D341Med (cell line): ENCODE results near the gene GNAI1.

ENCODE experiments used
- DNase-seq: peaks from one replicate; pipeline ENCODE4 v3.0.0; 2012; ENCODE audit warnings: low spot score

GNAI1 gene

GRCh38 chr7:80159802-80160201, 25.2 kb downstream of the GNAI1 start:
- no peak for DNase-seq

GRCh38 chr7:80161466-80161865, 26.8 kb downstream of the GNAI1 start:
- DNase-seq: no peak

GRCh38 chr7:80165177-80165576, 30.5 kb downstream of the GNAI1 start:
- no peak for DNase-seq

- DNase-seq: no peak
Measured at GRCh38 chr7:80170445-80170844, 35.8 kb downstream of the GNAI1 start.

DNA sequence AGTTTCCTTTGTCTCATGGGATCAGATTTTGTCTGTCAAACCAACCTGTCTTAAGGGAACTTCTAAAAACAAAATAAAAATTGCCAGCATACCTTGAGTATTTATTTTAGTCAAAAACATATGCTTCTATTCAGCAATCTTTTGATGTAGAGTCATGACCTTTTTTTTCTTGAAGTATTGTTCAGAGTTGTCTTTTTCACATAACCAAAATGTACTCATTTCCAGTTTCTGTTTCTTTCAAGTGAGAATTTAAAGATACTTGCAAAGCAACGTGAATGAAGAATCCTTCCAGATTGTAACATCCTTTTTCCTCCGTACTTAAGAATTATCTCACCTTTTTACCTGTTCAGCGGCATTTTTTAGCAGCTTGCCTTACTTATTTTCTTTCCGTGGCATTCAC, 37.8 kb downstream of the GNAI1 start:
- DNase-seq: no peak

GRCh38 chr7:80175744-80176143, 41.1 kb downstream of the GNAI1 start:
- DNase-seq: no peak

DNA sequence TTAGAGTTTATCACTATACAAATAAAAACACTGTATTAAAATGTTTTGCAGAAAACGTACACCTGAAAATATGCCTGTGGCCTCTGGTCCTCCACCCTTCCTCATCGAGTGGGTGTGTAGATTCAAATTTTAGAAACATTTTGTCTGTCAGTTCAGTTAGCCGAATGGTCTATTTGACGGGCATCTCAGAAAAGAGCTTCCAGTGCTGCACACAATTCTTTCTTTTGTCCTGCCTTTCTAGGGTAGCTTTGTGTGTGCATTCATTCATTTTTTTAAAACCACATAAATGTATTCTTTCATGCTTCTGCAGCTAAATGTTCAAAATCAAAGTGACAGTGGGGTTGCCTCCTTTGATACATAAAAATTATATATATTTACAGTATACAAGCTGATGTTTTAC, 46.8 kb downstream of the GNAI1 start:
- no peak for DNase-seq

DNA sequence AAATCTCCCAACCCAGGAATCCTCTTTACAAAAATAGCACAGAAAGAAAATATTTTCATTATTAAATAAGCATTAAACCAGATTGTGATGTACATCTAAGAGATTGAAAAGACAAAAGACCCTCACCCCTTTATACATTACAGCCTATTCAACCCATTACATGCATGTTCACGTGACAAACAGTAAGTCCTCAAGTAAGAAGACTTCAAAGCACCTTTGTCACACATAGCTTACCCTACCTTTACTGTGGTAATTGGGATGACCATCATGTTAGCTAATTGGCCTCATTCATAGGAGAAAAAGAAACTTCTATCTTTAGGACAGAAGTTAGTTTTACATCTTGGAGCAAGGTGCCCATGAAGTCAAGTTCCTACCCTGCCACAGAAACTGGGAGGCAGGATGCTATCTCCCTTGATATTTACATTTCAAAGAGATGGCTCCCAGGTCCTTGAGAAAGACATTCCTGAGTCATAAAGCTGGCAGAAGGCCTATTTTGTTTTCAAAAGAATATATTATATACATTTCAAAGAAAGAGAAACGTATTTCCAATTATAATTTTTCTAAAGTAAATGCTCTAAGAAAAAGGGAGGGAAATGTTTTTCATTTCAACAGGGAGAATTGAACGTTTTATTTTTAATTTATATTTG, 48.1 kb downstream of the GNAI1 start:
- DNase-seq: no peak

- no peak for DNase-seq
Measured at GRCh38 chr7:80183351-80183750, 48.7 kb downstream of the GNAI1 start.

- no peak for DNase-seq
Measured at GRCh38 chr7:80183900-80184685, 49.5 kb downstream of the GNAI1 start.

GRCh38 chr7:80184693-80185092, 50.1 kb downstream of the GNAI1 start:
- DNase-seq: no peak

- DNase-seq: no peak
Measured at GRCh38 chr7:80185571-80185970, 50.9 kb downstream of the GNAI1 start.

GRCh38 chr7:80186721-80187120, 52.1 kb downstream of the GNAI1 start:
- DNase-seq: no peak

DNA sequence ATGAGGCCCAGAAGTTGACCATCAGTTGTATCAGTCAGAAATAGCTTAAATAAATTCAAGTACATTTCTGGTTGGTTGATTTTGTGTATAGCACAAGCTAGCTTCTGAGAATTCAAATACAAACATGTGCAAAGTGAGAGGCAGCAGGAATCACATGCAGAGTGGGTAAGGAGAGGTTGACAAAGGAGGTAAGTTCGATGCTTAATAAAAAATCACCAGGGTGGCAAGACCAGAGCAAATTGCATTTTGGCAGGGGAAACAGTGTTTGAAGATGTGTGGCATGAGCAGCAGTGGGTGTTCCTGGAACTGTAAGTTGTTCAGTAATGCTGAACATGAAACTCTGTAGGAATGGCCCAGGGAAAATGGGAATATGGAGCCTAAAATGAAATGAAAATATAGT, 52.6 kb downstream of the GNAI1 start:
- DNase-seq: no peak

DNA sequence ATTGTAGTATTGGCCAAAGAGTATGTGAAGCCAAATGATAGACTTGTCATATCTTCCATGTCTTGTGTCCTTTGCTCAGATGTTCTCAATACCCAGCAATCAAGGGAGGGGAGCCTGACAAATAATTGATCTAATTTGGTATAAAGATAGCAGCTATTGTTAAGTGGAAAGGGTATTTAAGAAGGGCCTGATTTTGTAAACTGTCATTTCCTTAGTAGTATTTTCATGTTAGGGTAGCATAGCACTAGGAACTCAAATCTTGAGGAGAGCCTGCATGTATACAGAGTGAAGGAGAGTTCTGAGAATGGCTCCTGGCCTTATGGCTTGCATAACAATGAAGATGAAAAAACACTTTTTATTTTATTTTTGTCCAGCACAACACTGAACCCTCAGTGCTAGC, 53.1 kb downstream of the GNAI1 start:
- no peak for DNase-seq

DNA sequence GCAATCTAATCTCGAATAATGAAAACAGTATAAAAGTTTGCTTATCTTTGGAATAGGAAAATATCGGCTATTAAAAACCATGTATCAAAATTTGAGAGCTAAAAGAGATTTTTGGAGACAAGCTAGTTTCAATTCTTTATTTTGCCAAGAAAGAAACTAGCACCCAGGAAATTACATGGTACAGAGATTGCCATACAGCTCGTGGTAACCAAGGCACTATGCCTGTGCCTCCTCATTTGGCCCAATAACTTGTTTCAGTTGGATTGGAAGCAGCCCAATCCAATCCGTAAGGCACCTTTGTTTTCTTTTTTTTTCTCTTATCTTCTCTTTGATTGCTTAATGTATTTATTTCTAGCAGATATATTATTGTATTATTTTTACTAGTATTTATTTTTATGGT, 55.0 kb downstream of the GNAI1 start:
- DNase-seq: no peak

- DNase-seq: no peak
Measured at GRCh38 chr7:80197627-80198026, 63.0 kb downstream of the GNAI1 start.

- no peak for DNase-seq
Measured at GRCh38 chr7:80199051-80199450, 64.4 kb downstream of the GNAI1 start.

GRCh38 chr7:80204454-80204853, 69.8 kb downstream of the GNAI1 start:
- no peak for DNase-seq

DNA sequence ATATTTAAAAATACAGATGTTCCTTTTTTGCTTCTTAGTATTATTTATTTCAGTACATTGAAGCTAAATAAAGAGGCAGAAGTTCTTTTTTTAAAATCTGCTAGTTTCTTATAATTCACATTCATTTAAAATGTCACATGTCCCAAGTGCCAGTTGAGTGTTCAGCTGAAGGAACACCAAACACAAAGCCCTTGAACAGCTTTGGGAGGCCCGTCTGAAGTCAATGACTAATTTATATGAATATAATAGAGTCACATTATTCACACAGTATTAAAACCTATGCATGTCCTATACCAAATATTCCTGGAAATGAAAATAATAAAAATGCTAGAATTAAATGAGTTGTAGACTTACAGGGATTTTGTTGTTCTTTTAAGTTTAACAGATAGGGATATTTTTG, 70.3 kb downstream of the GNAI1 start:
- DNase-seq: no peak

- no peak for DNase-seq
Measured at GRCh38 chr7:80206763-80207162, 72.1 kb downstream of the GNAI1 start.

GRCh38 chr7:80207501-80207900, 72.9 kb downstream of the GNAI1 start:
- DNase-seq: no peak

- DNase-seq: no peak
Measured at GRCh38 chr7:80208700-80209099, 74.1 kb downstream of the GNAI1 start.

DNA sequence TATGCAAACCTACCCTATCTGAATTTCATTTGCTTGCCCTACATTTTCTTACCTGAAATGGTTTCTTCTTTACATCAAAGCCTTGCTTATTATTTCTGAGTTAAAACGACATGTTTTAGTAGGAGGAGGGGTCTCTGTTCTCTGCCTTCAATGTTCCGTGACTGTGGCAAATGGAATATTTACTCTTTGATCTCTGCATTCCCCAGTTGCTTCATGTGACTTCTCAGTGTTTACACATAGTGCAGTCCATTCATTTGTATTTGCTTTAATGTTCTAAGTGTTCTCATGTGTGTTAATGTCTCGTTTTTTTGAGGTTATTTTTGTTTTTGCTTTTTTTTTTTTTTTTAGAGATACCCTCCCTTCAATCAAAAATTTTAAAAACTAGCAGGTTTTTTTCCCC, 75.8 kb downstream of the GNAI1 start:
- DNase-seq: no peak
